ENCODE results near the gene PRDX3.

The PRDX3 gene

GRCh38 chr10:119178372-119179119 lies at the start of gene PRDX3:
Gene PRDX3, minus strand, starts transcription at chr10:119178812. Its CDS starts 22 bp downstream, at chr10:119178790.
- DNase-seq = peak; percentile 90

DNA sequence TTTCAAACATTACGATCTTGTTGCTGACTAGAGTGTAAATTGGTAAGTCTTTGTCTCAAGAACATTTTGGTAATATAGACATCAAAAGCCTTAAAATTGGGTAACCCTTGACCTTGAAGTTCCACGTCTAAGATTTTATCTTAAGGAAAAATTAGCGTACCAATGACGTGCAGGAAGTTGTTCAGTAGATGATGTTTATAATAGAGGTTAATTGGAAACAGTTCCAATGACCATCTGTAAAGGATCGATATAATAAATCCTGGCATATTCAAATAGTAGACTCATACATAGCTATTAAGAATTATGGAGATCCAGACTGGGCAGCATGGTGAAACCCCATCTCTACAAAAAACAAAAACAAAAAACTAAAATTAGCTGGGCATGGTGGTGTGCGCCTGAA lies 49.2 kb upstream of the PRDX3 start:
- no peak for DNase-seq

- DNase-seq = no peak
Observed at GRCh38 chr10:119225083-119225658, 46.6 kb upstream of the PRDX3 start.

DNA sequence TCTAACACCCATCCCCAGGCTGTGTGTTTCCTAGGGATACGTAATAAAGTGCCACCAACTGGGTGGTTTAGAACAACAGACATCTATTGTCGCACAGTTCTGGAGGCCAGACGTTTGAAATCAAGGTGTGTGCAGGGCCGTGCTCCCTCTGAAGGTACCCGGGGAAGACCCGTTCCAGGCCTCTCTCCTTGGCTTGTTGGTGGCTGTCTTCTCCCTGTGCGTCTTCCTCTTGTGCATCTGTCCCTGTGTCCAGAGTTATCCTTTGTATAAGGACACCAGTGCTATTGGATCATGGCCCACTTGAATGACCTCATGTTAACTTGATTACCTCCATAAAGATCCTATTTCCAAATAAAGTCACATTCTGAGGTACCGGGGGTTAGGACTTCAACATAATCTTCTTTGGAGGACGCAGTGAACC lies 44.4 kb upstream of the PRDX3 start:
- DNase-seq = no peak

- DNase-seq = no peak
Observed at GRCh38 chr10:119222537-119222936, 43.9 kb upstream of the PRDX3 start.

GRCh38 chr10:119221666-119222065 lies 43.1 kb upstream of the PRDX3 start:
- no peak for DNase-seq

GRCh38 chr10:119221201-119221600 lies 42.6 kb upstream of the PRDX3 start:
- no peak for DNase-seq

DNA sequence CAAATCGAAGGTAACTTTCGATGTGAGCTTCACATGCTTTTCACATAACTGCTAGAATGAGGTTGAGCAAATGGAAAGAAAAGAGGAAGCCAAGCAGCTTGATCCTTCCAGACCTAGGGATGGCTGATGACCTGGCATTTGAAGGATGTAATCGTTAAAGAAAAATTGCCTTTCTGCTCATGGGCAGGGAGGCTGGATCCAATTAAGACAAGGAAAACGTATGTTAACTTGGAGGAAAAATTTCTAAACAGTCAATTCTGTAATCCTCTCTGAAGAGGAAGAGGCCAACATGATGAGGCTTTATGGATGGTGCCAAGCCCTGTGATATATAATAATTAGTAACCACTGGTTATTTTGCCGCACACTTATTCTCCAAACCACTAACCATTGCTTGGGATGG lies 41.3 kb upstream of the PRDX3 start:
- no peak for DNase-seq

- DNase-seq = no peak
Observed at GRCh38 chr10:119217991-119218490, 39.4 kb upstream of the PRDX3 start.

DNA sequence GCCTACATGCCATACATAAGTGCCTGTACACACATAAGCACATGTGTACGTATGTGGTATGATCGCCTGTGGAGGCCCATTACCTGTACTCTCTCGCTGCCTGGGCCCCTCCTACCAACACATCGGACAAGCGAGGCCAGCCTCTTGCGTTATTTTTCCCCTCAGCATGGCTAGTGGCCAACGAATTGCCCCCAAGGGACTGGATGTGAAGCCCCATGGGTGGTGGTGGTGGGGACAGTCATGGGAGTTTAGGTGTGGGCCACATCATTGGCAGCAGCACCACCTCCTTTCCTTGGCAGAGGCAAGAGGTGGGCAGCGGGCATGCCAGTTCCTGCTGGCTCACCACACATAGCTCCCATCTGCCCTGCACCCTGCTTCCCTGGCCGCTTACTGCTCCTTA lies 38.8 kb upstream of the PRDX3 start:
- DNase-seq = no peak

- no peak for DNase-seq
Observed at GRCh38 chr10:119216127-119216526, 37.5 kb upstream of the PRDX3 start.

GRCh38 chr10:119215371-119215770 lies 36.8 kb upstream of the PRDX3 start:
- no peak for DNase-seq

- no peak for DNase-seq
Observed at GRCh38 chr10:119211625-119212441, 33.2 kb upstream of the PRDX3 start.

DNA sequence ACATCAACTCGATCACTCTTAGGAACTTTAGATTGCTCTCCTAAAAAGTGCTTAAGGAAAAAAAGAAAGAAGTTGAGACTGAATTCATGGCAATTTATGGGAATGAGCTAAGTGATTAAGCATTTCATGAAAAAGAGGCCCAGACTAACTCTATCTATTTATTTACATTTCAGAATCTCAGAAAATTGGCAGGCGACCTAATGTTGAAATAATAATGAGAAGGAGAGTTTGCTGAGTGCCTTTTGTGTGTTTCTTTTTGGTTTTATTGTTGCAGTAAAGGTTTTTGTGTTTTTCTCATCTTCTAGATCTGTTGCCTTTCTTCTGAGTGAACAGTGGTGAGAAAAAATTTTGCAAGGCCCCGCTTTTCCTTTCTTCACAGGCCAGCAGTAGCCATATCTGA lies 32.6 kb upstream of the PRDX3 start:
- DNase-seq = no peak

- no peak for DNase-seq
Observed at GRCh38 chr10:119210633-119211032, 32.0 kb upstream of the PRDX3 start.

DNA sequence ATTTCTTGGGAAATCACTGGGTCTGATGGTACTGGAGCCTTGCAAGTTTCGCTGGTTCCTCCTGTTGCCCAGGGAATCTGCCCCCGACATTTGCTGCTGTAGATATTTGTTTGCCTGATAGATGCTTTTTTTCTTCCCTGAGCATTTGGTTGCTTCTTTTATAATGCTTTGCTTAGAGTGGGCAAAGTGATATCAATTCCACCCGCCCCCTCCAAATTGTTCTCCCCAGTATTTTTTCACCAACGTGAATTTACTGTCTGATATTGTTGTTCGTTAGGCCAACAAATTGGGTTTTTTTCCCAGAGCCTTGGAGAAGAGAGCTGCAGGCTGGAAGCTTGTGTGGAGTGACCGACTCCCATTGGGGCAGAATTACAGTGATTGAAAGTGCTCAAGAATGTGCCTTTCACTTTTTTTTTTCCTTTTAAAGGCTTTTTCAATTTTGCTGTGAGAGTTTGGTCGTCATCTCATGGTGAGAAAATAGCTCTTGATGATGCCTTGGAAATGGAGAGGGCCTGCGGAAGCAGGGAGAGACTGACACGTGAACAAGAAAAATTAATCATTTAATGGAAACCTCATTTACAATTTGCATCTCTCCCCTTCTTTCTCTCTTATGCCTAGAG lies 31.2 kb upstream of the PRDX3 start:
- no peak for DNase-seq

GRCh38 chr10:119209035-119209735 lies 30.6 kb upstream of the PRDX3 start:
- DNase-seq = peak; percentile 15

DNA sequence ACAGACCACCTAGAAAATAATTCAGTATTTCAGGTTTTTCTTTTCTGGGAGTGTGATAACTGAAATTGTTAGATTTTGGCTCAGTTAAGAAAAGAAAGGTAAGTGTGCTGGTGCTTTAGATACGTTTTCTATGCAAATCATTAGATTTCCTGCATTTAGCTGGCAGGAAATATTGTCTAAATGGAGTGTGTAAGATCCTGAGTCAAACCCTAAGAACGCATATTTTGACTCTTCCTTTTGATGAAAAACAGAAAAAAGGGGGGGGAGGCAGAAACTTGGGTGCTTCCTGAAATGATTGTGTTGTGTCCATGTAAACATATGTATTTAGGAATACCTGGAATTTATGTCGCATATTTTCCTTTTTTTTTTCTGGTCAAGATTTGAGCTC lies 29.9 kb upstream of the PRDX3 start:
- no peak for DNase-seq

DNA sequence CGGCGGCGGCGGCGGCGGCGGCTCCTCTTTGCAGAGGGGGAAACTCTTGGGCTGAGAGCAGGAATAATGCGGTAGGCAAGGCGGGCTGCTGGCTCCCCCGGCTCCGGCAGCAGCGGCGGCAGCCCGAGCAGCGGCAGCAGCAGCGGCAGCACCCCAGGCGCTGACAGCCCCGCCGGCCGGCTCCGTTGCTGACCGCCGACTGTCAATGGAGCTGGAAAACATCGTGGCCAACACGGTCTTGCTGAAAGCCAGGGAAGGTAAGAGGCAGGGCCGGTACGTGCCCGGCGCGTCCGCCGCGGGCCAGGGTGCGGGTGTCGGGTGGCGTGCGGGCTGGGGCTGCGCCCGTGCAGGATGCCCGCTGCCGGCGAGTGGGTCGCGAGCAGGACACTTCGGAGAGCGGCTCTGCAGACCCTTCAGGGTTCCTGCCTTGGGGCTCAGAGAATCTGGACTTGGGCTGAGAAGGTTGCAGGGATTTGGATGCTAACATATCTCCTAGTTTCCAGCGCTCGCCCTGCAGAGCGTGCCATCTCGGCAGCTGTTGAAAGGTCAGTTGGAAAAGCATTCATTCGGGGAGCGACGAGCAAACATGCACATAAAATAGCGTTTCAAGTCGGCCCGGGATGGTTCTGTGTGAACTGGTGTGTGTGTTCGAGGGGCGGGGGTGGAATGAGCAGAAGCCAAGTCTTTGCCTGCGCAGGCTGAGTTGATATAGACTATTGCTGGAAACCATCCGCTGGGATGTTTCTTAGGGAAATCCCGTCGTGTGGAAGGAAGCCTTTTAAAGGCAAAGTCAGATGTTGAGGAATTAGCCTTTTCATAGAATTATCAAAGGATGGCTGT lies 29.3 kb upstream of the PRDX3 start:
- DNase-seq = no peak

- peak; percentile 87 for DNase-seq
Observed at GRCh38 chr10:119207366-119207666, 28.7 kb upstream of the PRDX3 start, which contains the start of gene GRK5. Gene GRK5, plus strand, starts transcription at chr10:119207571. Its CDS starts 347 bp downstream, at chr10:119207918.

DNA sequence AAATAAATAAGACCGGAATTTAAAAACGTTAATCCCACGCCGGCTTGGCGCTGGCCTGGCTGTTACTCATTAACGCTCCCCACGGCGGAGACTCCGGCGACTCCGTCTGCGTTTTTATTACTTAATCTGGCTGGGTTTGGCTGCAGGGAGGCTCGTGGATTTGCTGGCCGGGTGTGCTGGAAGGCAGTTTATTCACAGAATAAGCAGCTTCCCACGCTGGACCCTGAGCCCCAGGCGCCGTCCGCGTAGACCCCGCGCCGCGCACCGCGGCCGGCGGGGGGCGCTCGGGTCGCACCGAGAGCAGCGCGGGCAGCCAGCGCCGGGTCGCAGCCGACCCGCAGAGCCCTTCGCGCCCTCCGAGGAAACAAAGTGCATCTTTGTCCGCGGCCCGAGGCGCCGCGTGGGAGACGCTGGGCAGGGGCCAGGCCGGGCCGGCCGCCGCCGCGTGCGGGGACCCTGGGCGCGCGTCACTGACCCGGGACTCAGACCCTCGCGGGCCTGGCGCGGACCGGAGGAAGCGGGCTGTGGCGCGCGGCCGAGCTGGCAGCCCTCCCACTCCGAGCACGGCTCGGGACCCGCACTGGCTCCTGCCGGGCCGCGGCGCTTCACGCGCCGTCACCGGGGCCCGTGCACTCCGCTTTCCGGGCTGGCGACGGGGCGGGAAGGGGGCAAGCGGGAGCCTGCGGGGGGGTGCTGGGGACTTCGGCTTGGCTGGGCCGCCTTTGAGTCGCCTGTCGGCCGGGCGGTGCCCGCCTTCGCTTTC lies 28.2 kb upstream of the PRDX3 start:
- DNase-seq = no peak

Data from NCI-H1048 (cell line).